H1 (cell line): Measurements from ENCODE around the gene ASTN2. TPM values are rescaled to one million over a fixed set of nuclear protein-coding genes. Genes with fewer than 3 reads are reported as not detected.

Experiments used
- CTCF ChIA-PET: fragments of 300-600 bp; sonication (Branson Sonifier 250); formaldehyde crosslinking; loops from one replicate; lab custom pipeline; 2021; ENCODE audit not compliant: partially characterized antibody; lab: Charles Lee
- POLR2A ChIA-PET: fragments of 300-600 bp; sonication (Branson Sonifier 250); formaldehyde crosslinking; loops from one replicate; lab custom pipeline; 2021; ENCODE audit warnings: inconsistent platforms; ENCODE audit not compliant: partially characterized antibody; lab: Charles Lee
- DNase-seq, 2 experiments: peaks; one replicate each; pipeline versions ENCODE4 v3.0.0 to v3.0.0-alpha.2; 2010 to 2022; ENCODE audit warnings: low spot score in 2 of 2, low read depth in 1 of 2, mixed read lengths in 1 of 2
- FAIRE-seq: peaks from 2 replicates; lab custom pipeline; 2011; peaks lifted over from hg19 to GRCh38; lab: Jason Lieb, UNC
- H2AFZ ChIP-seq: 2 replicates; pipeline ENCODE4 v1.8.1; 2012; ENCODE audit warnings: low read length, inconsistent platforms
- H2AK5ac ChIP-seq: 2 replicates; pipeline ENCODE4 v1.6.1; 2013; ENCODE audit warnings: low read depth, low read length
- H2BK120ac ChIP-seq: replicated peaks from 2 replicates; pipeline ENCODE3; 2013; ENCODE audit warnings: low read depth, low read length, inconsistent platforms
- H2BK12ac ChIP-seq: 2 replicates; pipeline ENCODE4 v1.6.1; 2013; ENCODE audit warnings: low read depth, low read length
- H2BK15ac ChIP-seq: 2 replicates; pipeline ENCODE4 v1.6.1; 2013; ENCODE audit warnings: low read length
- H2BK20ac ChIP-seq: 2 replicates; pipeline ENCODE4 v1.6.1; 2013; ENCODE audit warnings: low read length
- H2BK5ac ChIP-seq: 2 replicates; pipeline ENCODE4 v1.6.1; 2013; ENCODE audit warnings: low read depth, low read length
- H3K14ac ChIP-seq: 2 replicates; pipeline ENCODE4 v1.6.1; 2013; ENCODE audit warnings: inconsistent platforms; ENCODE audit not compliant: insufficient read length
- H3K18ac ChIP-seq: 2 replicates; pipeline ENCODE4 v1.6.1; 2013; ENCODE audit warnings: low read length; ENCODE audit errors: extremely low read depth
- H3K23ac ChIP-seq: 2 replicates; pipeline ENCODE4 v1.6.1; 2013; ENCODE audit warnings: inconsistent platforms; ENCODE audit not compliant: insufficient read length
- H3K23me2 ChIP-seq: 2 replicates; pipeline ENCODE4 v1.6.1; 2013; ENCODE audit warnings: low read depth, low read length
- H3K27ac ChIP-seq: 2 replicates; pipeline ENCODE4 v1.6.1; 2011; ENCODE audit warnings: low read depth, low read length, inconsistent platforms
- H3K27me3 ChIP-seq, 4 experiments: replicated peaks in 1 of 4; 1 replicate in 1 of 4; 2 replicates in 3 of 4; pipeline versions ENCODE4 v1.6.1 to v1.8.1; 2011 to 2013; ENCODE audit warnings: low read length in 3 of 4, mild to moderate bottlenecking in 3 of 4, inconsistent platforms in 2 of 4, mixed read lengths in 2 of 4, moderate library complexity in 1 of 4; ENCODE audit not compliant: control insufficient read depth in 3 of 4, insufficient read depth in 3 of 4; ENCODE audit errors: extremely low read depth in 1 of 4
- H3K36me3 ChIP-seq, 4 experiments: 2 replicates each; pipeline versions ENCODE4 v1.6.1 to v1.8.1; 2011 to 2013; ENCODE audit warnings: mild to moderate bottlenecking in 4 of 4, low read length in 3 of 4, moderate library complexity in 2 of 4, control low read depth in 1 of 4, inconsistent platforms in 1 of 4; ENCODE audit not compliant: insufficient read depth in 4 of 4, control insufficient read depth in 2 of 4
- H3K4ac ChIP-seq: replicated peaks from 2 replicates; pipeline ENCODE3; 2013; ENCODE audit warnings: low read length, low read depth, mixed read lengths, inconsistent platforms; ENCODE audit not compliant: insufficient read length
- H3K4me1 ChIP-seq, 4 experiments: replicated peaks in 1 of 4; 1 replicate in 1 of 4; 2 replicates in 3 of 4; pipeline versions ENCODE4 v1.6.1 to v1.8.1; 2011 to 2013; ENCODE audit warnings: low read length in 3 of 4, inconsistent platforms in 2 of 4, mixed read lengths in 1 of 4; ENCODE audit not compliant: insufficient read depth in 4 of 4, control insufficient read depth in 3 of 4
- H3K4me2 ChIP-seq, 2 experiments: 2 replicates each; pipeline versions ENCODE4 v1.6.1 to v1.8.1; 2011 to 2013; ENCODE audit warnings: low read depth in 2 of 2, low read length in 2 of 2, control low read depth in 1 of 2, inconsistent platforms in 1 of 2, mild to moderate bottlenecking in 1 of 2; ENCODE audit not compliant: insufficient read depth in 1 of 2
- H3K4me3 ChIP-seq, 4 experiments: fragments of 200-600, 300-600 bp in 1 of 4; sonication (generic), shearing (Covaris generic), sonication (Bioruptor Twin) in 1 of 4; 2 replicates each; pipeline versions ENCODE4 v1.5.1 to v1.8.1; 2011 to 2016; ENCODE audit warnings: low read length in 4 of 4, low read depth in 3 of 4, control low read depth in 2 of 4, inconsistent platforms in 2 of 4, mild to moderate bottlenecking in 2 of 4, mixed read lengths in 1 of 4, moderate library complexity in 1 of 4; ENCODE audit not compliant: insufficient read depth in 2 of 4; ENCODE audit errors: extremely low read depth in 1 of 4
- H3K56ac ChIP-seq: replicated peaks from 2 replicates; pipeline ENCODE3; 2013; ENCODE audit warnings: low read depth, mild to moderate bottlenecking, mixed read lengths, low read length, inconsistent platforms; ENCODE audit not compliant: insufficient read length
- H3K79me1 ChIP-seq: 2 replicates; pipeline ENCODE4 v1.6.1; 2013; ENCODE audit warnings: low read depth, low read length, control low read depth
- H3K79me2 ChIP-seq, 2 experiments: 2 replicates each; pipeline versions ENCODE4 v1.6.1 to v1.8.1; 2012 to 2013; ENCODE audit warnings: low read length in 2 of 2, mild to moderate bottlenecking in 2 of 2, inconsistent platforms in 1 of 2; ENCODE audit not compliant: insufficient read depth in 2 of 2, control insufficient read depth in 1 of 2
- H3K9ac ChIP-seq, 4 experiments: replicated peaks in 1 of 4; 1 replicate in 1 of 4; 2 replicates in 3 of 4; pipeline versions ENCODE4 v1.6.1 to v1.8.1; 2011 to 2013; ENCODE audit warnings: low read depth in 3 of 4, low read length in 3 of 4, control low read depth in 2 of 4, mild to moderate bottlenecking in 2 of 4, moderate library complexity in 2 of 4, inconsistent platforms in 1 of 4; ENCODE audit errors: extremely low read depth in 1 of 4
- H3K9me3 ChIP-seq, 2 experiments: 2 replicates each; pipeline versions ENCODE4 v1.6.1 to v1.8.1; 2012 to 2013; ENCODE audit warnings: mild to moderate bottlenecking in 2 of 2, moderate library complexity in 2 of 2, control low read depth in 1 of 2, inconsistent platforms in 1 of 2, low read depth in 1 of 2, low read length in 1 of 2, mixed read lengths in 1 of 2; ENCODE audit not compliant: insufficient read depth in 2 of 2
- H4K20me1 ChIP-seq, 2 experiments: replicated peaks in 1 of 2; 2 replicates each; pipeline versions ENCODE3 to v1.8.1; 2011 to 2013; ENCODE audit warnings: inconsistent platforms in 2 of 2, low read length in 2 of 2, mild to moderate bottlenecking in 1 of 2; ENCODE audit not compliant: insufficient read depth in 2 of 2, control insufficient read depth in 1 of 2
- H4K5ac ChIP-seq: 2 replicates; pipeline ENCODE4 v1.6.1; 2013; ENCODE audit warnings: low read length, low read depth, mixed read lengths, inconsistent platforms; ENCODE audit not compliant: insufficient read length
- H4K8ac ChIP-seq: 2 replicates; pipeline ENCODE4 v1.8.0; 2013; ENCODE audit warnings: mild to moderate bottlenecking, moderate library complexity, low read length, inconsistent platforms; ENCODE audit not compliant: insufficient read depth; ENCODE audit errors: extremely low read depth
- H4K91ac ChIP-seq: replicated peaks from 2 replicates; pipeline ENCODE3; 2013; ENCODE audit warnings: low read length, mixed read lengths, inconsistent platforms; ENCODE audit not compliant: insufficient read length
- CHD2 ChIP-seq: IDR thresholded peaks from 2 replicates; pipeline ENCODE4 v1.6.1; 2012; ENCODE audit warnings: low read length, improper control_type of control experiment
- FOSL1 ChIP-seq: IDR thresholded peaks from 2 replicates; pipeline ENCODE4 v1.6.1; 2011; ENCODE audit warnings: mild to moderate bottlenecking, low read depth, low read length, moderate library complexity; ENCODE audit not compliant: insufficient read depth
- JUN ChIP-seq: IDR thresholded peaks from 2 replicates; pipeline ENCODE4 v1.6.1; 2011; ENCODE audit warnings: low read depth, mild to moderate bottlenecking, improper control_type of control experiment, low read length
- JUND ChIP-seq: IDR thresholded peaks from 2 replicates; pipeline ENCODE4 v1.6.1; 2011; ENCODE audit warnings: mild to moderate bottlenecking, improper control_type of control experiment, low read length
- KDM4A ChIP-seq: IDR thresholded peaks from one replicate; pipeline ENCODE4 v1.7.1; 2012; ENCODE audit warnings: low read depth, mild to moderate bottlenecking, moderate library complexity, low read length, inconsistent platforms; ENCODE audit not compliant: severe bottlenecking
- PHF8 ChIP-seq: fragments of 200-600 bp; sonication (generic); conservative IDR thresholded peaks from 2 replicates; pipeline ENCODE4 v1.7.1; 2012; ENCODE audit warnings: low read depth, mild to moderate bottlenecking, inconsistent platforms, low read length, moderate library complexity
- POU5F1 ChIP-seq: IDR thresholded peaks from 2 replicates; pipeline ENCODE4 v1.6.1; 2011; ENCODE audit warnings: low read depth, mild to moderate bottlenecking, low read length, moderate library complexity
- RBBP5 ChIP-seq: IDR thresholded peaks from 2 replicates; pipeline ENCODE4 v1.7.1; 2012; ENCODE audit warnings: low read depth, mild to moderate bottlenecking, inconsistent platforms, low read length, moderate library complexity, borderline replicate concordance
- RFX5 ChIP-seq: IDR thresholded peaks from 2 replicates; pipeline ENCODE4 v1.6.1; 2011; ENCODE audit warnings: low read depth, low read length, improper control_type of control experiment, borderline replicate concordance
- SIX5 ChIP-seq: IDR thresholded peaks from 2 replicates; pipeline ENCODE4 v1.6.1; 2011; ENCODE audit warnings: mild to moderate bottlenecking, low read depth, low read length
- SUZ12 ChIP-seq: fragments of 200-600 bp; sonication (generic); IDR thresholded peaks from 2 replicates; pipeline ENCODE4 v1.6.1; 2012; ENCODE audit warnings: mild to moderate bottlenecking, inconsistent platforms, low read length, moderate library complexity, mixed read lengths
- TAF1 ChIP-seq: IDR thresholded peaks from 2 replicates; pipeline ENCODE4 v1.6.1; 2011; ENCODE audit warnings: mild to moderate bottlenecking, low read depth, low read length
- WGBS, 2 experiments: shearing (Covaris generic) in 1 of 2; methylation state at CpG; one replicate each; pipeline versions ENCODE4 v1.1.6 to v1.1.7; 2013 to 2015; ENCODE audit warnings: low lambda C conversion rate in 2 of 2, mixed read lengths in 2 of 2, inconsistent platforms in 1 of 2, low coverage in 1 of 2, missing lambda C conversion rate in 1 of 2; ENCODE audit not compliant: insufficient replicate concordance in 2 of 2, insufficient coverage in 1 of 2, insufficient read length in 1 of 2; ENCODE audit errors: extremely low coverage in 1 of 2, missing lambda C conversion rate in 1 of 2; 5-methylcytosine and 5-hydroxymethylcytosine counted together
- polyA plus RNA-seq, 7 experiments: library from polyadenylated mRNA; depleted of rRNA in 3 of 7; stranded (reverse) in 5 of 7; unstranded in 2 of 7; fragments of >200 nt in 5 of 7; fragments of 200-250 nt in 2 of 7; gene quantifications; 1 replicate in 5 of 7; 2 replicates in 1 of 7; 4 replicates in 1 of 7; pipeline versions ENCODE4 v1.2.1 to v1.2.3, GENCODE V29; 2011 to 2013; ENCODE audit warnings: missing spikeins in 2 of 7, mixed read lengths in 2 of 7
- total RNA-seq: library from RNA; stranded (reverse); fragmentation: NEBNext Ultra II Directional; extraction: Animal tissue kit (Norgen Biotek cat#: 25700); gene quantifications from 2 replicates; pipeline ENCODE4 v1.2.1, GENCODE V29; 2021

ASTN2 gene
- total and polyA plus RNA-seq, 2 of the 8 experiments (the other 6 are each of a cell fraction or from before 2014, with no cell fraction given), result 8.2 to 13.7 TPM

GRCh38 chr9:117334101-117334500 is 80.8 kb downstream of the ASTN2 start:
- H4K20me1 ChIP-seq, result no peaks in the 10 kb centered on the region
- H3K36me3 ChIP-seq, result no peaks in the 10 kb centered on the region
- no peaks in the 10 kb centered on the region for H3K9me3 ChIP-seq
- no peaks in the 10 kb centered on the region for H3K79me2 ChIP-seq
- H3K23ac ChIP-seq, result no peak overlapping the region
- no peak overlapping the region for H3K14ac ChIP-seq
- no peaks in the 10 kb centered on the region; the same call in 1 of the 2 replicates for H3K23me2 ChIP-seq
- H2BK20ac ChIP-seq, result no peak overlapping the region
- no peak overlapping the region for H2BK120ac ChIP-seq
- no peak overlapping the region for H2AK5ac ChIP-seq
- ChIA-PET POLR2A (no interaction called here), CTCF (no interaction called here)
- FAIRE-seq (peak; percentile 7), DNase-seq (no peak)
- no peak overlapping the region for H3K18ac ChIP-seq
- H2BK5ac ChIP-seq, result no peak overlapping the region
- H3K27me3 ChIP-seq, result no peaks in the 10 kb centered on the region
- H3K4ac ChIP-seq, result no peak overlapping the region
- no peak overlapping the region for H3K56ac ChIP-seq
- TF ChIP-seq POU5F1, result no peak
- TF ChIP-seq RBBP5, result no peak
- no peak for TF ChIP-seq TAF1
- no peak for TF ChIP-seq JUN
- no peak for TF ChIP-seq SIX5
- no peak for TF ChIP-seq JUND
- TF ChIP-seq SUZ12, result no peak
- no peak for TF ChIP-seq CHD2
- no peak for TF ChIP-seq RFX5
- no peak for TF ChIP-seq FOSL1
- TF ChIP-seq KDM4A, result no peak
- no peak for TF ChIP-seq PHF8
- no peak overlapping the region for H3K27ac ChIP-seq
- no peak overlapping the region for H4K91ac ChIP-seq
- H2BK15ac ChIP-seq, result no peak overlapping the region
- no peak overlapping the region for H4K5ac ChIP-seq
- no peak overlapping the region for H3K9ac ChIP-seq
- H2BK12ac ChIP-seq, result no peak overlapping the region
- WGBS, 2 experiments, result 88% methylated on average over 2 of the region's 2 CpGs; no CpG with 5 or more reads in 1 of the 2 experiments
- H3K4me3 ChIP-seq, result no peak overlapping the region
- no peak overlapping the region for H4K8ac ChIP-seq
- no peak overlapping the region for H2AFZ ChIP-seq
- H3K79me1 ChIP-seq, result no peaks in the 10 kb centered on the region
- H3K4me2 ChIP-seq, result no peak overlapping the region
- H3K4me1 ChIP-seq, result peaks cover 0 to 3% (median 0%) of the 10 kb centered on the region in 4 experiments; a peak in 1 of 7 replicates
